Measurements from ENCODE around the gene SLC29A4.
"Not testable (repeated sequence)": the region's sequence is repeated elsewhere in the genome, so short reads cannot be mapped to it uniquely, and the experiment has no call there.

SLC29A4 gene

GRCh38 chr7:5273831-5274405 is 8.8 kb upstream of the SLC29A4 start:
- not testable (repeated sequence) for DNase-seq (ENCODE audit: low read depth in 2 of 3, low spot score in 1 of 3)

- no peak for DNase-seq (ENCODE audit: low read depth in 2 of 3, low spot score in 1 of 3)
These were observed 8.3 kb upstream of the SLC29A4 start for GRCh38 chr7:5274441-5274840.

- DNase-seq (ENCODE audit: low read depth in 2 of 3, low spot score in 1 of 3) = not testable (repeated sequence)
These were observed 7.7 kb upstream of the SLC29A4 start for GRCh38 chr7:5274985-5275431.

GRCh38 chr7:5275510-5275909 is 7.2 kb upstream of the SLC29A4 start:
- DNase-seq (ENCODE audit: low read depth in 2 of 3, low spot score in 1 of 3) = not testable (repeated sequence)

- DNase-seq (ENCODE audit: low read depth in 2 of 3, low spot score in 1 of 3) = not testable (repeated sequence)
These were observed 6.6 kb upstream of the SLC29A4 start for GRCh38 chr7:5276123-5276522.

GRCh38 chr7:5276611-5277010 is 6.1 kb upstream of the SLC29A4 start:
- DNase-seq (ENCODE audit: low read depth in 2 of 3, low spot score in 1 of 3) = no peak

- no peak for DNase-seq (ENCODE audit: low read depth in 2 of 3, low spot score in 1 of 3)
These were observed 4.0 kb upstream of the SLC29A4 start for GRCh38 chr7:5278766-5279165.

- no peak for DNase-seq (ENCODE audit: low read depth in 2 of 3, low spot score in 1 of 3)
These were observed 3.0 kb upstream of the SLC29A4 start for GRCh38 chr7:5279734-5280133.

- DNase-seq (ENCODE audit: low read depth in 2 of 3, low spot score in 1 of 3) = not testable (repeated sequence)
These were observed 894 bp upstream of the SLC29A4 start for GRCh38 chr7:5281598-5282500.

- no peak for DNase-seq (ENCODE audit: low read depth in 2 of 3, low spot score in 1 of 3)
These were observed 919 bp downstream of the SLC29A4 start for GRCh38 chr7:5283421-5284303.

- no peak for DNase-seq (ENCODE audit: low read depth in 2 of 3, low spot score in 1 of 3)
These were observed 1.9 kb downstream of the SLC29A4 start for GRCh38 chr7:5284304-5285281.

GRCh38 chr7:5286933-5287332 is 4.2 kb downstream of the SLC29A4 start:
- DNase-seq (ENCODE audit: low read depth in 2 of 3, low spot score in 1 of 3) = no peak

GRCh38 chr7:5287373-5287772 is 4.6 kb downstream of the SLC29A4 start:
- DNase-seq (ENCODE audit: low read depth in 2 of 3, low spot score in 1 of 3) = not testable (repeated sequence)

GRCh38 chr7:5287802-5288201 is 5.1 kb downstream of the SLC29A4 start:
- no peak for DNase-seq (ENCODE audit: low read depth in 2 of 3, low spot score in 1 of 3)

- not testable (repeated sequence) for DNase-seq (ENCODE audit: low read depth in 2 of 3, low spot score in 1 of 3)
These were observed 5.8 kb downstream of the SLC29A4 start for GRCh38 chr7:5288560-5288959.

- DNase-seq (ENCODE audit: low read depth in 2 of 3, low spot score in 1 of 3) = no peak
These were observed 6.6 kb downstream of the SLC29A4 start for GRCh38 chr7:5289355-5289754.

- no peak for DNase-seq (ENCODE audit: low read depth in 2 of 3, low spot score in 1 of 3)
These were observed 8.6 kb downstream of the SLC29A4 start for GRCh38 chr7:5291301-5291700.

GRCh38 chr7:5291711-5292335 is 9.1 kb downstream of the SLC29A4 start:
- DNase-seq (ENCODE audit: low read depth in 2 of 3, low spot score in 1 of 3) = not testable (repeated sequence)

- DNase-seq (ENCODE audit: low read depth in 2 of 3, low spot score in 1 of 3) = no peak
These were observed 11.6 kb downstream of the SLC29A4 start for GRCh38 chr7:5294169-5294987.

Data from stimulated activated CD4-positive, alpha-beta T cell treated with anti-CD3 and anti-CD28 coated beads, Interleukin-12 subunit alpha, Interleukin-12 subunit beta, amount 100 ng/mL, for 48 hours (primary cell).